ENCODE data around the gene TMEM213. TPM values are rescaled to one million over a fixed set of nuclear protein-coding genes. Genes with fewer than 3 reads are reported as not detected.

Gene TMEM213
- polyA plus RNA-seq, 1 donor from 2014 or later = not detected

- Histone ChIP-seq H4K20me1 (ENCODE audit: insufficient read depth) (no peaks in the 10 kb centered on the region), H3K9me3 (ENCODE audit: low read length) (no peaks in the 10 kb centered on the region), H2AFZ (ENCODE audit: low read depth, low read length) (no peak overlapping the region), H3K9me2 (ENCODE audit: insufficient read depth, low read length) (no peaks in the 10 kb centered on the region), H3K36me3 (ENCODE audit: insufficient read depth, low read length) (peaks cover 6% of the 10 kb centered on the region), H3K79me2 (replicated peaks; ENCODE audit: insufficient read depth, low read length) (no peaks in the 10 kb centered on the region), H3K4me3 (ENCODE audit: low read length) (no peak overlapping the region), H3K27me3 (ENCODE audit: insufficient read depth, low read depth, low read length) (no peaks in the 10 kb centered on the region), H3K4me2 (ENCODE audit: low read length) (no peak overlapping the region), H3F3A (ENCODE audit: insufficient read depth, low read length, poor library complexity, severe bottlenecking) (no peaks in the 10 kb centered on the region), H3K27ac (ENCODE audit: low read length) (no peak overlapping the region), H3K9ac (ENCODE audit: low read length) (no peak overlapping the region)
- no peak for TF ChIP-seq RAD21 (conservative IDR thresholded peaks at IDR 0.05)
Observed at GRCh38 chr7:138833596-138833995, 35.8 kb downstream of the TMEM213 start.

GRCh38 chr7:138834583-138834982 is 36.8 kb downstream of the TMEM213 start:
- Histone ChIP-seq H3K4me2 (ENCODE audit: low read length) (no peak overlapping the region), H3K27me3 (ENCODE audit: insufficient read depth, low read depth, low read length) (no peaks in the 10 kb centered on the region), H4K20me1 (ENCODE audit: insufficient read depth) (no peaks in the 10 kb centered on the region), H3K79me2 (replicated peaks; ENCODE audit: insufficient read depth, low read length) (no peaks in the 10 kb centered on the region), H3K4me3 (ENCODE audit: low read length) (no peak overlapping the region), H3K27ac (ENCODE audit: low read length) (no peak overlapping the region), H2AFZ (ENCODE audit: low read depth, low read length) (no peak overlapping the region), H3K9me2 (ENCODE audit: insufficient read depth, low read length) (no peaks in the 10 kb centered on the region), H3K9ac (ENCODE audit: low read length) (no peak overlapping the region), H3K36me3 (ENCODE audit: insufficient read depth, low read length) (peaks cover 6% of the 10 kb centered on the region), H3F3A (ENCODE audit: insufficient read depth, low read length, poor library complexity, severe bottlenecking) (no peaks in the 10 kb centered on the region), H3K9me3 (ENCODE audit: low read length) (no peaks in the 10 kb centered on the region)
- TF ChIP-seq SMC3 (conservative IDR thresholded peaks at IDR 0.05; ENCODE audit: poor library complexity) (no peak), MXI1 (conservative IDR thresholded peaks at IDR 0.05; ENCODE audit: poor library complexity, severe bottlenecking) (no peak)

GRCh38 chr7:138835087-138835486 is 37.3 kb downstream of the TMEM213 start:
- no peaks in the 10 kb centered on the region for H3F3A ChIP-seq (ENCODE audit: insufficient read depth, low read length, poor library complexity, severe bottlenecking)
- H3K9me2 ChIP-seq (ENCODE audit: insufficient read depth, low read length) = no peaks in the 10 kb centered on the region
- H2AFZ ChIP-seq (ENCODE audit: low read depth, low read length) = no peak overlapping the region
- H3K27ac ChIP-seq (ENCODE audit: low read length) = no peak overlapping the region
- H3K4me2 ChIP-seq (ENCODE audit: low read length) = no peak overlapping the region
- H3K9ac ChIP-seq (ENCODE audit: low read length) = no peak overlapping the region
- no peak for TF ChIP-seq EZH2 (IDR thresholded peaks at IDR 0.05; ENCODE audit: borderline replicate concordance, insufficient read depth, low read length, poor library complexity, severe bottlenecking)
- no peak for TF ChIP-seq POLR2AphosphoS5 (IDR thresholded peaks at IDR 0.05)
- no peak for TF ChIP-seq RAD21 (conservative IDR thresholded peaks at IDR 0.05)
- TF ChIP-seq CTCF (IDR thresholded peaks at IDR 0.05; ENCODE audit: poor library complexity, severe bottlenecking) = no peak
- no peak for TF ChIP-seq TAF1 (IDR thresholded peaks at IDR 0.05; ENCODE audit: low read depth)
- no peak for TF ChIP-seq EP300 (conservative IDR thresholded peaks at IDR 0.05; ENCODE audit: poor library complexity, severe bottlenecking)
- TF ChIP-seq REST (IDR thresholded peaks at IDR 0.05; ENCODE audit: borderline replicate concordance) = no peak
- no peak for TF ChIP-seq MXI1 (conservative IDR thresholded peaks at IDR 0.05; ENCODE audit: poor library complexity, severe bottlenecking)
- TF ChIP-seq SMC3 (conservative IDR thresholded peaks at IDR 0.05; ENCODE audit: poor library complexity) = no peak
- H3K27me3 ChIP-seq (ENCODE audit: insufficient read depth, low read depth, low read length) = no peaks in the 10 kb centered on the region
- H4K20me1 ChIP-seq (ENCODE audit: insufficient read depth) = no peaks in the 10 kb centered on the region
- H3K9me3 ChIP-seq (ENCODE audit: low read length) = no peaks in the 10 kb centered on the region
- no peak overlapping the region for H3K4me3 ChIP-seq (ENCODE audit: low read length)
- H3K79me2 ChIP-seq (replicated peaks; ENCODE audit: insufficient read depth, low read length) = no peaks in the 10 kb centered on the region
- peaks cover 6% of the 10 kb centered on the region for H3K36me3 ChIP-seq (ENCODE audit: insufficient read depth, low read length)
